Measurements from ENCODE around the gene RHBDL3.
"Not testable (repeated sequence)": the region's sequence is repeated elsewhere in the genome, so short reads cannot be mapped to it uniquely, and the experiment has no call there.

Gene RHBDL3

DNA sequence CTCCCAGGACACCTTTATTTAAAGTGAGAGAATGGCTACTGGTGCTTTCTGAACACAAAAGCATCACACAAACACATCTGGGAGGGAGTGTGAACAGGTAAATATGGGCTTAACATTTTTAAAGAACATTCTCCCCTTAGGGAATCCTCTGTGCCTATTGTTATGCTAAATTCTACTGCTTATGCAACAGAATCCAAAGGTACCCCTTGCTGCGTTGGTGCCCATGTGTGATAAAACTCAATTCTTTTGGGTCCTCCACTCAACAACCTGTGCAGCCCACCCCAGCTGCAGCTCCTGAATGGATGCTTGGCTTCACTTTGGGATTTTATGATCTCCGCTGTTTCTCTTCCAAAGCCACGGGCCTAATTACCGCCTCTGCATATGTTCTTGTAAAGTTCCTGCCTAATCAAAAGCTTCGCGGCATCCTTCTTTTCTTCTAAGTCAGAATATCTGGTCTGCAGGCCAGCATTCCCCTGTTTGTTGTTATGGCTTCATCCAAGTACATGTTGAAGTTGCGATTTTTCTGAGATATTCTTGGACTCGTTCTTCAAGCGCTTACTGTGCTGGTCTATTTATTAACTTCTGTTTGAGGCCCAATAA, 23.9 kb downstream of the RHBDL3 start:
- DNase-seq (ENCODE audit: low read depth, low spot score), result no peak

DNA sequence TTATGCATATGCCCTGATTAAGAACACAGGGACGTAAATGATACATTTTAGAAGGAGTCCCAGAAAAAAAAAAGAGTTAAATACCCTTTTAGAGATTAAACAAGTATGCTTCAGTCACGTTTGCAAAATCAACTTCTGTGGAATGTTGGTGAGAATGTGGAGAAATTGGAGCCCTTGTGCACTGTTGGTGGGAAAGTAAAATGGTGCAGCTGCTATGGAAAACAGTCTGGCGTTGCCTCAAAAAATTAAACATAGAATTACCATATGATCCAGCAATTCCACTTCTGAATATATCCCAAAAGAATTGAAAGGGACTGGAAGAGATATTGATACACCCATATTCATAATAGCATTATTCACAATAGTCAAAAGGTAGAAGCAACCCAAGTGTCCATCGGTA, 26.5 kb downstream of the RHBDL3 start:
- no peak for DNase-seq (ENCODE audit: low read depth, low spot score)

DNA sequence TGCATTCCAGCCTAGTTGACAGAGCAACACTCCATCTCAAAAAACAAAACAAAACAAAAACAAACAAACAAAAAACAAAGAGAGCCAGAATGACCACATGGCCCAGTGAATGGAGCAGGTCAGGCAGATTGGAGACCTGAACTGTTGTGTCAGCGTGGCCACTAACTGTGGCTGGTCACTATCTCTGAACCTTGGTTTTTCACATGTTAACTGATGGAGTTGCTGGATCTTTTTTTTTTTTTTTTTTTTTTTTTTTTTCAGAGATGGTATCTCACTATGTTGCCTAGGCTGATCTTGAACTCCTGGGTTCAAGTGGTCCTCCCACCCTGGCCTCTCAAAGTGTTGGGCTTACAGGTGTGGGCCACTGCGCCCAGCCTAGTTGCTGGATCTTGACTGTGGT, 31.8 kb downstream of the RHBDL3 start:
- no peak for DNase-seq (ENCODE audit: low read depth, low spot score)

DNA sequence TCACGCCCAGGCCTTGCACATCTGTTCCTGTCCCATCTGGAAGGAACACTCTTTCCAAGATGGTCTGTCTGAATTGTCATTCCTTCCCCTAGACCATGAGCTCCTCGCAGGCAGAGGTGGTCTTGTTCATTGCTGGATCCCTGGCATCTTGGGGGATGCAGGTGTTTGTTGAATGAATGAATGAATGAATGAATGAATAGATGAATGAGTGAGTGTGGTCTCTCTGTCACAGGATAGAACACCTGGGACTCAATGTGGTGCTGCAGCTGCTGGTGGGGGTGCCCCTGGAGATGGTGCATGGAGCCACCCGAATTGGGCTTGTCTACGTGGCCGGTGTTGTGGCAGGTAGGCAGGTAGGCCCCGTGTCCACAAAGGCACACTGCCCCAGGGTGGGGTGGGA, 32.2 kb downstream of the RHBDL3 start:
- no peak for DNase-seq (ENCODE audit: low read depth, low spot score)

DNA sequence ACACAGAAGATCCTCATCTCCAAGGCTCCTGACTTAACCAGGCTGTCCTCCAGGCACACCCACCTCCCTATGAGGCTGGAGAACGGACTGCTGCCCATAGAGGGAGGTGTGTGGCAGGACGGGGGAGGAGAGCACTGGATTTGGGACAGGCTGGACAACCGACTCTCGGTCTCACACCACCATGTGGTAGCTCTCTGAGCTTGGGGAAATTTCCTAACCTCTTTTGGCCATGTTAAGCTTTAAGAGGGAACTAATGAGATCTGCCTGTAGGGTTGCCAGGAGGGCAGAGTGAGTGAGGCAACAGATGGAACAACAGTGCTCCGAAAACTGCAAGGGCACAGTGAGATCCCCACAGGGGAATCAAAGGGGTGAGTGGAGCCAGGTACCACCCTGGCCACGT, 32.7 kb downstream of the RHBDL3 start:
- DNase-seq (ENCODE audit: low read depth, low spot score), result no peak

DNA sequence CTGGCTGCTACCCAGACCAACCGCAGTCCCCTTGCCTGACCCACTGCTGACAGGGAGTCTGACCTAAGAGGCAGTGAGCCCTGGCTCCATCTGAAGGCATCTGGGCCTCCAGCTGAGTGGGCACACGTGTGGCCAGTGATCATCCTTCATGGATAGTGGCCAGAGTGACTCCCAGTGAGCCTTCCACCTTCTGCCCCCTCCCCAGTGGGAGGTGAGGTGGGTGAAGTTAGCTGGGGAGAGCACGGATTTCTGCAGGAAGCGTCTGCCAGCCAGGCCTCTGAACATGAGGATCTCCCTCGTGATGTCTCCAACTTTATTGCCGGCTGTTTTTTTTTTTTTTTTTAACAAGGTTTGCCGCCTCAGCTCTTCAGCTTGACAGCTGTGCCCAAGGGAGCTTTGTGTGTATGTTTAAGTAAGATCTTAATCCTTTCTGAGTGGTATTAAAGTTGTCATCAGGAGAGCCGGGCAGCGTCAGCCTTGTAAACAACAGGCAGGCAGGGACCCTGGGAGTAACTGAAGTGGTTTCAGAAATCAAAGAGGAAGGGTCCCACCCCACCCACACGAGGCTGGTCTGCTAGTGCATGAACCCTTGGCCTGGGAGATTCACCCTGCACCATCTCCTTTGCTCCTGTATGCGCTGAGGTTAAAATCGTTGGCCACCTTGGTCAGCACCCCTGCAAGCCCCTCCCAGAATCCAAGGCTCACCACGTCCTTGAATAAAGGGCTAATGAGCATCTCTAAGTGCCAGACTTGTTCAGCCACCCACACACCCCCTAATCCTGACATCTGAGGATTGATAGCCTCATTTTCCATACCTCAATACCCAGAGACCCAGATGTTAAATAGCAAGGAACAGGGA, 33.3 kb downstream of the RHBDL3 start:
- DNase-seq (ENCODE audit: low read depth, low spot score), result no peak

DNA sequence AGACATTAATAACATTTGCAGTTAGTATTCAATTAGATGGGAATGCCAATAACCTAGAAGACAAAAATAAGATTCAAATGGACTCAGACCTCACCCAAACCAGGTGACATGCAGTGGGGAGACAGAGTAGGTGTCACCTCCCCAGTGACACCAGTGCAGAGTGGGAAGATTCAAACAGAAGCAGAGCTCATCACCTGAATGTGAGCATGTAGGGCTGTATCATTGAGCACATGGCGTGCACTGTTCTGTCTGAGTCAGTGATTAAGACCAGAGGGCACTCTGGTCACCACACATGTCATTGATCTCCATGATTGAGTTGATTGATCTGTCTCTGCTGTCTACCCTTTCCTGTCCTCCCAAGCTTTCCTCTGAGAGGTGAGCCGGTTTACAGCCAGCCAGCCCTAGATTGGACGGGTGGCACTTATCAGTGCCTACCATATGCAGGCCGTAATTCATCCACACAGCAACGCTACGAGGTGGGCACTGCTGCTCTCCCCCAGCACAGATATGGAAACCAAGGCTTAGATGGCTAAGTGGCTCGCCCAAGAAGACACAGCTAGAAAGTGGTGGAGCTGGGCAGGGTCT, 34.0 kb downstream of the RHBDL3 start:
- no peak for DNase-seq (ENCODE audit: low read depth, low spot score)

DNA sequence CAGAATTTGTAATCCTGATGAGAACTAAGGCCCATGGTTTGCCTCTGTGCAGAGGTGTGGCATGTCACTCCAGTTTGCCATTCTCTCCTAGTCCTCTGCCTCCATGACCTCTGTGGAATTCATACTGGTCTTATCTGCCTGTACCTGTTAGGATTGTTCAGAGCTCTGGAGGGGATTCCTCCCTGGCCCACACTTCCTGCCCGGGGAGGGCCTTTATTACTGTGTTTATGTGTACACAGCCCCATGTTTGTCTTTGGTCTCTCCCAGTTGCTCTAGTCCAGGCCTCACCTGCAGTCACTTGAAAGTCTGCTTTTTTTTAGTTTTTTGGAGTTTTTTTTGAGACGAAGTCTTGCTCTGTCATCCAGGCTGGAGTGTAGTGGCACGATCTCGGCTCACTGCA, 36.4 kb downstream of the RHBDL3 start:
- no peak for DNase-seq (ENCODE audit: low read depth, low spot score)

DNA sequence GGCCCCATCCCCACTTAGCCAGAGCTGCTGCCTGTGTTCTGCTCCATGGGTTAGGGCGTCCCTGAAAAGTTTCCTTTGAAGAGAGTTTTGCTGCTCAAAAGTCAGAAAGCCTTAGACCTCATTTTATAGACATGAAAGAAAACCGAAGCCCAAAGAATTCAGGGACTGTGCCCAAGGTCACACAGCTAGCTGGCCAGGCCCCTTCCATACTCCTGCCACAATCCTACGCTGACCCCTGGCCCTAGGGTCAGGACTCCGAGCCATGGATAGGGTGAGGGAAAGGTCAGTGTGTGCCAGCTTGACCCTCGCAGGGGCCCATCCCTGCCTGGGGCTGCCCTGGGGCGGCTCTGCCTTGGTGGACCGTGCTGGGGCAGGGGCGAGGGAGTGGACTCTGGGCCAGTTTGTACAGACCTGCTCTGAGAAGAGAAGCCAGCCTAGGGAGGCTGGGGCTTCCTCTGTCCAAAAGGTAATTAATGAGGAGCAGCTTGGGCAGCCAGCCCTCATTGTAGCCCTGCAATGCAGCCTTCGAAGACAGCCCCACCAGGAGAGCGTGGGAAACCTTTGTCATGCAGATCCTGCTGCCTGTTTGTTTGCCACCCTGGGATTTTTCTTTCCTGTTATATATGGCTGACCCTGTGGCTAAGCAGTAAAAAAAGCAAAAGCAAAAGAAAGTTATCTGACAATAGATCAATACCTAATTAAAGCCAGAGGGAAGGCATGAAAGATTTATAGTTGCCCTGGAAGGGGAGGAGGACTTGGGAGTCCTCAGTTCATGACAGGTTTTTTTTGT, 37.4 kb downstream of the RHBDL3 start:
- DNase-seq (ENCODE audit: low read depth, low spot score), result no peak

DNA sequence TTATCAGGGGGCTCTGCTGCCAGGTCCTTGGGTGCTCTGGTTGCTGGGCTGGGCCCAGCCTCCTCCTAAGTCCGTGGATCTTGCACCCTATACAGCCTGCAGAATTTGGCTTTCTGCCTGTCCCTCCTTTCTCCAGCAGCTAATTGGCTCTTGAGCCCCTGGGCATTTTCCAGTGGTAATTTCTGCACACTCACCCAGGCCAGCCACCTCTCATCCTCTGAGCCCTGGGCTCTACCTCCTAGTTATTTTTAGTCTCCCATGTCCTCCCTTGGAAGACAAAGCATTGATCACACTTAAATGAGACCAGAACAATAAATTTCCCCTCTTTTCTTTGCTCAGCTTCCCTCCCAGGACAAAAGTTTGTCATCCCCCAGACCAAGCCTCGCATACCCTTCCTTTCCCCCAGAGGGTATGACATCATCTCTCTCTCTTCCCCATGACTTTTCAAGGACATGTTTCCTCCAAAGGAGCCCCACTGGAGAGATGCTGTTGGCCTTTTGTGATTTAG, 38.2 kb downstream of the RHBDL3 start:
- DNase-seq (ENCODE audit: low read depth, low spot score), result no peak

DNA sequence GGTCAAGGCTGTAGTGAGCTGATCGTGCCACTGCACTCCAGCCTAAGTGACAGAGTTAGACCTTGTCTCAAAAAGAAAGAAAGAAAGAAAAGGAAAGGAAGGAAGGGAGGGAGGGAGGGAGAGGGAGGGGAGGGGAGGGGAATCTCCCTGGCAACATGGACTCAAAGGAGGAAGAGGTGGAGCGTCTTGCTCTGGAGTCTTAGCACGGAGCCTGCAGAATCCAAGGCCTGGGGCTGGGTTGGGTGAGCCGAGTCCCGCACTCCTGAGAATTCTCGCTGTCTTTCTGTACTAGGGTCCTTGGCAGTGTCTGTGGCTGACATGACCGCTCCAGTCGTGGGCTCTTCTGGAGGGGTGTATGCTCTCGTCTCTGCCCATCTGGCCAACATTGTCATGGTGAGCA, 39.4 kb downstream of the RHBDL3 start:
- no peak for DNase-seq (ENCODE audit: low read depth, low spot score)

DNA sequence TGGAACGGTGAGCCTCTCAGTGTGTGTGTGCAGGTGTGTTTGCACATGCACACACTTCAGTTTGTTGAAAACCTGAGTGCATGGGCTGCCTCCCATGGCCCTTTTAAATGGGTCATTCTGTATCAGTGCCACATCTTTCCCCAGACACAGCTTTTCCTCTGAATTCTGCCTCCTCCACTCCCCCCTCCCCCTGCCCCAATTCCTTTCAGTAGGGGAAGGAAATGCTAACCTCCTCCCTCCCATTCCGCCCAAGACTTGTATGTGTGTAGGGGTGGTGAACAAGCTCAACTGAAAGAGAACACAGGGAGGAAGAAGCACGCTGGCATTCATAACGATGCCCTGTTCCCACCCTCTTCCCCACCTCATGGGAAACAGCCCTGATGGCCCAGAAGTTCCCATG, 42.0 kb downstream of the RHBDL3 start:
- DNase-seq (ENCODE audit: low read depth, low spot score), result no peak

DNA sequence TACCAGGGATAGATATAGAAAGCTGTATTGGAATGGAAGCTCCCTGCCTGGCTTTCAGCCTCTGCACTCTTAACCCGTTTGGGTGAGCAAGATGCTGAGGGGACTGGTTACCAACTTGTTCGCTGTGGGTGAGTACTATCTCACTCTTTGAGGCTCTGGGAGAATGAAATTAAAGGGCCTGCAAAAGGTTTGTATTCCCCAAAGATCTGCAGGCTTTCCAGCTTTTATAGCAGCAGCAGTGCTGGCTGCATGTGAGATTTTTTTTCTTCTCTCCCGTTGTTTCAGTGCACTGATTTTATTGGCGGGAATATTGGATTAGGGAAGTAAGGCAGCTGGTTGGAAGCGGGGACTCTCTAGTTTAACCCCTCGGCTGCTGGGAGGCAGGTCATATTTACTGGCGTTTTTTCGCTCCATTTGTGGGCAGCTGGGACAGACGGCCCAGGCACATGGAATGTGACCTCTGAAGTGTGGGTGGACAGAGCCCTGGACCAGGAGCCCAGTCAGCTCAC, 45.5 kb downstream of the RHBDL3 start:
- no peak for DNase-seq (ENCODE audit: low read depth, low spot score)

DNA sequence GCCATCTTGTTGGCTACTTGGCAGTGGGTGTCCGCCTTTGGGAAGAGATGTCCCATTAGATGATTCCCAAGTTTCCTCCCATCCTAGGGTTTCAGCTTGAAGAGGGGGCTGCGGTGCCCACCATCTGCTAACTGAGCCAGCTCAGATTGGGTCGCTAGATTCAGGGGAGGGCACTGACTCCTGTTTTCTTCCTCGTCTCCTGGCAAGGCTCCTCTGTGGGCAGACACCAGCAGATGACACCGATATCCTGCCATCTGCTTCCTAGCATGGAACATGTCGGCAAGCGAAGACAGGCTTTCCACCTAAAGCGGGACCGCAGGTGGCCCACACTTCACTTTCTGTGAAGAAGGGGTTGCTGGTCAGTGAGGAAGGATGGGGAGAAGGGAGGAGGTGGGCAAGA, 49.0 kb downstream of the RHBDL3 start:
- no peak for DNase-seq (ENCODE audit: low read depth, low spot score)

DNA sequence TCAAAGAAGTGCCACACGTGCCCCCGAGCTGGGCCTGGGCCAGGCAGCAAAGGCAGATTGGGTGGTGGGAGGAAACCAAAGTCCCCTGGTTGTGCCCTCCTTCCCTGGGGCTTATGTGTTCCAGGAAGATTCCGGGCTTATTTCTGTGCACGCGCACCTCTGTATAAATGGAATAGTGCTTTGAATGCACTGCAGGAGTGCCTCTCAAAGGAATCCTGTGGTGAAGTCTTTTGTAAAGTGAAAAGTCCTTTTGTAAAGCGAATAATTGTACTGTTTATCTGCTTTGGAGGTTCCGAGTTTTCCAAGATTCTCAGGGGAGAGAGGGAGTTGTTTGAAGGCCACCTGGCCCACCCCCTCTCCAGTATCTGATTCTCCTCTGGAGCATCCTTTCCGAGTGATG, 49.5 kb downstream of the RHBDL3 start:
- no peak for DNase-seq (ENCODE audit: low read depth, low spot score)

DNA sequence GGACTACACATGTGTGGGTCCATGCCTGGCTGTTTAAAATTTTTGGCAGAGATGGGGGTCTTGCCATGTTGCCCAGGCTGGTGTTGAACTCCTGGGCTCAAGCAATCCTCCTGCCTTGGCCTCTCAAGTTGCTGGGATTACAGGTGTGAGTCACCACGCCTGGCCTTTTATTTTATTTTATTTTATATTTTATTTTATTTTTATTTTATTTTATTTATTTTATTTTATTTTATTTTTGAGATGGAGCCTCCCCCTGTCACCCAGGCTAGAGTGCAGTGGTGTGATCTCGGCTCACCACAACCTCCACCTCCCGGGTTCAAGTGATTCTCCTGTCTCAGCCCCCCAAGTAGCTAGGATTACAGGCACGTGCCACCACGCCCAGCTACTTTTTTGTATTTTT, 51.0 kb downstream of the RHBDL3 start:
- not testable (repeated sequence) for DNase-seq (ENCODE audit: low read depth, low spot score)

DNA sequence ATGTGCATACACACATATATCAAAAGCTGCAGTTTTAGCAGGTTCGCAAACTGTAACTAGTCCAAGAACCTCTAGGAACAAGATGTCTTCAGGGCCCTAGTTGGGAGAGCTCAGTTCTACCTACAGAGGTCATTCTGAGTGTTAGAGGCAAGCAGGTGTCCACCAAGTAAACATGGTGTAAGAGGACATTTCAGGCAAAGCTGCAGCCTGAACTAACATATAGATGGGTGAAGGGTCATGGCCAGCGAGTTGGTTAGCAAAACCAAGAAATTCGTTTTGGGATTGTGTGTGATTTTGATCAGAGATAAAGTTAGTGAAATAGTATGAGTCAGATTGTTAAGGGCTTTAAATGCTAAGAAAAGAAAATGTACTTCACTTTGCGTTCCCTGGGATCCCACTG, 51.7 kb downstream of the RHBDL3 start:
- no peak for DNase-seq (ENCODE audit: low read depth, low spot score)

DNA sequence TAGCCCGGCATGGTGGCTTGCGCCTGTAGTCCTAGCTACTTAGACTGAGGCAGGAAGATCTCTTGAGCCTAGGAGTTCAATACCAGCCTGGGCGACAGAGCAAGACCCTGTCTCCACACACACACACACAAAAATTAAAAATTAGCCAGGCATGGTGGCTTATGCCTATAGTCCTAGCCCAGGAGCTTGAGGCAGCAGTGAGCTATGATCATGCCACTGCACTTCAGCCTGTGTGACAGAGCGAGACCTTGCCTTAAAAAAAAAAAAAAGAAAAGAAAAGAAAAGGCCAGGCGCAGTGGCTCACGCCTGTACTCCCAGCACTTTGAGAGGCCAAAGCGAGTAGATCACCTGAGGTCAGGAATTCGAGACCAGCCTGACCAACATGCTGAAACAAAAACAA, 52.4 kb downstream of the RHBDL3 start:
- DNase-seq (ENCODE audit: low read depth, low spot score), result no peak

DNA sequence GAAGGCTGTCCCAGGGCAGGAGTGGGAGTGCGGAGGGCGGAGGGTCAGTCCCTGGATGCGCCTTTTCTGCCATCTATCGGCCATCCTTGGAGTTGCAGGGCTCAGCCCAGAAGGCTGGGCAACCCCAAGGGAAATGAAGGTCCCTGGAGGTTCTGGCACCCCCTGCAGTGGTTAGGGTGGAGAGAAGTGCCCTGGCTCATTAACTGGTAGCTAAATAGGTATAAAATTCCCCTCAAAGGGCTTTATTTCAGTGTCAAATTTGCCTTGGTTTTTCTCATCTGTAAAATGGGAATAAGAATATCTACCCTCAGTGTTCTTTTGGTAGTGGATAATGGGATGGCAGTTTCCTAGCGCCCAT, 53.9 kb downstream of the RHBDL3 start:
- DNase-seq (ENCODE audit: low read depth, low spot score), result no peak

DNA sequence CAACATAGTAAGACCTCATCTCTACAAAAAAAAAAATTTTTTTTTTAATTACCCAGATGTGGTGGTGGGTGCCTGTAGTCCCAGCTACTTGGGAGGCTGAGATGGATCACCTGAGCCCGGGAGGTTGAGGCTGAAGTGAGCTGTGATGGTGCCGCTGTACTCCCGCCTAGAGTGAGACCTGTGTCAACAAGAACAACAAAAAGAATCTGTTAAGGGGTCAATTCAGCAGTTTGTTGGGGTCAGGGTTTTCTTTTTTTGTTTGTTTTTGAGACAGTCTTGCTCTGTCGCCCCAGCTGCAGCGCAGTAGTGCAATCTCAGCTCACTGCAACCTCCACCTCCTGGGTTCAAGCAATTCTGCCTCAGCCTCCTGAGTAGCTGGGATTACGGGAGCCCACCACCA, 54.4 kb downstream of the RHBDL3 start:
- not testable (repeated sequence) for DNase-seq (ENCODE audit: low read depth, low spot score)

DNA sequence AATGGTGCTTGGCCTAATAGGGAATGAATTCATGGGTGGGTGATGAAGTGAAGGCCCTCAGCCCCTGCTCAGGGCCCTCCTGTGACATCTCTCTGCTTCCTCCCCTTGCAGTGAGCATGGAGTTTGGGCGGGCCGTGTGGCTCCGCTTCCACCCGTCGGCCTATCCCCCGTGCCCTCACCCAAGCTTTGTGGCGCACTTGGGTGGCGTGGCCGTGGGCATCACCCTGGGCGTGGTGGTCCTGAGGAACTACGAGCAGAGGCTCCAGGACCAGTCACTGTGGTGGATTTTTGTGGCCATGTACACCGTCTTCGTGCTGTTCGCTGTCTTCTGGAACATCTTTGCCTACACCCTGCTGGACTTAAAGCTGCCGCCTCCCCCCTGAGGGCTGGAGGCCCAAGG, 55.2 kb downstream of the RHBDL3 start:
- no peak for DNase-seq (ENCODE audit: low read depth, low spot score)

DNA sequence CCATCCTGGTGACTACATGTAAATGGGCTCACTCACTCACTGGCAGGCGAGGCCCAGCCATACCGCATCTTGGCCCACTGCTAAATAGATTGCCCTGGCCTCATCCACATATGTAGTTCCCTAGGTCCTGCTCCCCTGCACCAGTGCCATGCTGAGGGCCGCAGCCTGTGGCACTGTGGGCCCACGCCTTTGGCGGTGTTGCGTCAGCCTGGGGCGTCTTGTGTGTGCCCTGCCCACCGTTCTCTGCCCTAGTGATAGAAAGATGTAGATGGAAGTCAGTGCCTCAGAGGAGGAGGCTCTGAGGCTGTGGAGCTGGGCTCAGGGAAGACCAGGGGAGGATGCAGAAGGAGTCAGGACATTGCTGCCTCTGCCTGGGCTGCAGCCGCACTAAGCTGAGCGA, 57.4 kb downstream of the RHBDL3 start:
- no peak for DNase-seq (ENCODE audit: low read depth, low spot score)
